AG09309 (cell line): Measurements from ENCODE around the gene CLEC20A.
A peak's percentile ranks its signal among the peaks of the same experiment; 100 is the strongest.

Experiments
- DNase-seq: peaks from one replicate; pipeline ENCODE4 v3.0.0-alpha.2; 2010; ENCODE audit warnings: low read depth
- H3K4me3 ChIP-seq: 2 replicates; pipeline ENCODE4 v1.5.1; 2011; ENCODE audit warnings: mild to moderate bottlenecking, low read depth, low read length, moderate library complexity; ENCODE audit not compliant: control insufficient read depth
- TF ChIP-seq, protein P1 (sequence below): IDR thresholded peaks from 2 replicates; pipeline ENCODE4 v1.5.1; 2011; ENCODE audit warnings: mild to moderate bottlenecking, low read depth, low read length, inconsistent platforms; ENCODE audit not compliant: insufficient read depth, control insufficient read depth; ENCODE audit errors: missing control alignments

Gene CLEC20A

DNA sequence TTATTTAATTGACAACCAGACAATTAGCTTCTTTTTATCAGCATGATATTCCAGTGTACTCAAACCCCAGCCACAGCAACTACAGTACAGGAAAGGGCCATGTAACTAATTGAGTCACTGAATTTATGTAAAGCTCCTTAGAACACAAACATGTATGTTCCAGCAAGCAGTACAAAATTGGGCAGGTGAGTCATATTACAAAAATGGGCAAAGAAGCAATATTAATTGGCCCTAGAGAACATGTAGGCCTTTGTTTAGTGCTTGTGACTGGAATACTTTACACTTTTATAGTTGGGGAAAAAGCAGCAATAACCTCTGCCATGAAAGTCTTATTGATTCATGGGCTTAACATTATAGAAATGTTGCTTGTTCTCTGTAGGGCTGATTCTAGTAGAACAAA lies 31.8 kb downstream of the CLEC20A start:
- DNase-seq, result peak; percentile 21
- no peak overlapping the region for H3K4me3 ChIP-seq
- TF ChIP-seq, protein P1, sequence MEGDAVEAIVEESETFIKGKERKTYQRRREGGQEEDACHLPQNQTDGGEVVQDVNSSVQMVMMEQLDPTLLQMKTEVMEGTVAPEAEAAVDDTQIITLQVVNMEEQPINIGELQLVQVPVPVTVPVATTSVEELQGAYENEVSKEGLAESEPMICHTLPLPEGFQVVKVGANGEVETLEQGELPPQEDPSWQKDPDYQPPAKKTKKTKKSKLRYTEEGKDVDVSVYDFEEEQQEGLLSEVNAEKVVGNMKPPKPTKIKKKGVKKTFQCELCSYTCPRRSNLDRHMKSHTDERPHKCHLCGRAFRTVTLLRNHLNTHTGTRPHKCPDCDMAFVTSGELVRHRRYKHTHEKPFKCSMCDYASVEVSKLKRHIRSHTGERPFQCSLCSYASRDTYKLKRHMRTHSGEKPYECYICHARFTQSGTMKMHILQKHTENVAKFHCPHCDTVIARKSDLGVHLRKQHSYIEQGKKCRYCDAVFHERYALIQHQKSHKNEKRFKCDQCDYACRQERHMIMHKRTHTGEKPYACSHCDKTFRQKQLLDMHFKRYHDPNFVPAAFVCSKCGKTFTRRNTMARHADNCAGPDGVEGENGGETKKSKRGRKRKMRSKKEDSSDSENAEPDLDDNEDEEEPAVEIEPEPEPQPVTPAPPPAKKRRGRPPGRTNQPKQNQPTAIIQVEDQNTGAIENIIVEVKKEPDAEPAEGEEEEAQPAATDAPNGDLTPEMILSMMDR, result no peak

DNA sequence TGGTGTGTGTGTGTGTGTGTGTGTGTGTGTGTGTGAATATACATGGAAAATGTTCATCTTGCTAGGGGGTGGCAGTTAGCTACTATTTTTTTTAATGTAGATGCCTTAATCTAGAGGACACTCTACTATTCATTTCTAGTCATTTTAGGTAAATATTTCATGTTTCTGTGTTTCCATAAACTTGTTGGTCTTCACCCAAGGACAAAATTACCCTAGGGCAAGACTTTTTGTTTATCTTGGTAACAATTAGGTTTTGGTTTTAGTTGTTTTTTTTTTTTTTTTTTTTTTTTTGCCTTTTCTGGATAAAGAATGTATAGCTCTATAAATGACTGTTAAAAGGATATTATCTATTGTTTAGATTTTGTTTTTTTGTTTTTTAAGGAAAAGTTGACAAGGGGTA lies 32.2 kb downstream of the CLEC20A start:
- DNase-seq, result no peak
- H3K4me3 ChIP-seq, result no peak overlapping the region
- TF ChIP-seq, protein P1, result no peak

DNA sequence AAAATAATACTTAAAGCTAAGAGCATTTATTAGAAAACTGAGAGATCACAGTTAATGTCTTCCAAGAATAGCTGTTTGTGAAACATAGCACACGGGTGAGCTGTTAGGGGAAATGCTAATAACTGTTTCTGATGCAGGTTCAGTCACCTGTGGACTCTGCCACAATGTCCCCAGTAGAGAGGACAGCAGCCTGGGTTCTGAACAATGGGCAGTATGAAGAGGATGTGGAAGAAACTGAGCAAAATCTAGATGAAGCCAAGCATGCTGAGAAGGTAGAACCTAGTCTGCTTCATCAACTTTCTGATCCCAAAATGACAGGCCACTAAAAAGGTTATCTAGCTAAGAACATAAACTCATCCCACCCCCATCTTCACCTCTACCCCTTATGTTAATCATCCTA lies 32.6 kb downstream of the CLEC20A start:
- DNase-seq, result no peak
- no peak overlapping the region for H3K4me3 ChIP-seq
- TF ChIP-seq, protein P1, result no peak

DNA sequence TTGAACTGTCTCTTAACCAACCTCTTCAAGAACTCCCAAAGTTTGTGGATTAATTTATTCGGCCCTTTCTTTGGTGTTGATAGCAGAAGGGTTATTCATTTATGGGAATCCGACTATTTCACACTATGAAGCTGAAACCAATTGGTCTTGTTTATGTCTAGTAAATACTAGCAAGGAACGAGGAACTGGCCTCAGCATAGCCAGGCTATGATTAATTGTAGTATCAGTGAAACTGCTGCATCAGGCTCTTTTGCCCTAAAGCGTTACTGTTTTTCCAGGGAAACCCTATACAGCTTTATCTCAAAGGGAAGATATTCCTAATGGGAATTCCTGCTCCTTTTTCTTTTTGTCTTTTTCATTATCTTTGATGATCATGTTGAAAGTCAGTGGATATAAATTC lies 35.1 kb downstream of the CLEC20A start:
- no peak for DNase-seq
- TF ChIP-seq, protein P1, result no peak
- H3K4me3 ChIP-seq, result no peak overlapping the region

DNA sequence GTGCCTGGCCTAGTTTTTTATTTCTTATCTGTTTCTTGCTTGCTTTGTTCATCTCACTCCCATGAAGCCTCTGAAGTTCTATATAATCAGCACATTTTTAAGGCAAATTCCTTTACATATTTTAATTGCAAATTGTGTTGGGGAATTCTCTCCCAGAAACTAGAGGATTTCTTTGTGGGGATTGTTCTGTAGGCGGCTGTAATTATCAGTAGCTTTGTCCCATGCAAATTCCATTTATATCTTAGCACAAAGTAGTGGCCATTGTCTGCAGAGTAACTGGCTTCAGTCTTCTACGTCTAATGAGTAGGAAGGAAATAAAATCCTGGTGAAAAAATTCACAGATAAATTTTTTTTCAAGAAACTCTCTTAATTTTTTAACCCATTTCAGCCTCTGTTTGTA lies 35.7 kb downstream of the CLEC20A start:
- DNase-seq, result no peak
- TF ChIP-seq, protein P1, result no peak
- H3K4me3 ChIP-seq, result no peak overlapping the region

DNA sequence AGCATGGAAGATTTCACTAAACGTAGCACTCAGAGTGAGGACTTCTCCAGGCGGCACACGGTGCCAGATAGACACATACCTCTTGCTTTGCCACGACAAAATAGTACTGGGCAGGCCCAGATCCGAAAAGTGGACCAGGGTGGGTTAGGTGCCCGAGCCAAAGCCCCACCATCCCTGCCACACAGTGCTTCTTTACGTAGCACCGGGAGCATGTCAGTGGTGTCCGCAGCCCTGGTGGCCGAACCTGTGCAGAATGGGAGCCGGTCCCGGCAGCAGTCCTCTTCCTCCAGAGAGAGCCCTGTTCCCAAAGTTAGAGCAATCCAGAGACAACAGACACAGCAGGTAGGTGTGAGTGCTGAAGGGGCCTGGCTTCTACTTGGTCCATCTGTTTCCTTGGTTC lies 38.6 kb downstream of the CLEC20A start:
- TF ChIP-seq, protein P1, result no peak
- DNase-seq, result no peak
- no peak overlapping the region for H3K4me3 ChIP-seq

DNA sequence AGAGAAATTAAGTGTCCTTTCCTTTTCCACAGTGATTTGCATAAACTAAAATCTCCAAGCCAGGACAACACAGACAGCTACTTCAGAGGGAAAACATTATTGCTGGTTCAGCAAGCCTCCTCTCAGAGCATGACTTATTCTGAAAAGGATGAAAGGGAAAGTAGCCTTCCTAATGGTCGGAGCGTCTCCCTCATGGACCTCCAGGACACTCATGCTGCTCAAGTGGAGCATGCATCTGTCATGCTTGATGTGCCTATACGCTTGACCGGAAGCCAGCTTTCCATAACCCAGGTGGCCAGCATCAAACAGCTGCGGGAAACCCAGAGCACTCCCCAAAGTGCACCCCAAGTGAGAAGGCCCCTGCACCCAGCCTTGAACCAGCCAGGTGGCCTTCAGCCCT lies 39.1 kb downstream of the CLEC20A start:
- H3K4me3 ChIP-seq, result no peak overlapping the region

More for the DNA sequence above, 39.1 kb downstream of the CLEC20A start:
- TF ChIP-seq, protein P1, result no peak
- no peak for DNase-seq
